Stimulated activated CD4-positive, alpha-beta T cell treated with anti-CD3 and anti-CD28 coated beads, TNF-alpha, amount 100 ng/mL, for 48 hours (primary cell): ENCODE results near the gene OR6C65.

Source experiments
- DNase-seq, 3 donors: peaks; one replicate each; pipeline ENCODE4 v3.0.0-alpha.2; 2020; ENCODE audit warnings: low read depth in 3 of 3

The OR6C65 gene

DNA sequence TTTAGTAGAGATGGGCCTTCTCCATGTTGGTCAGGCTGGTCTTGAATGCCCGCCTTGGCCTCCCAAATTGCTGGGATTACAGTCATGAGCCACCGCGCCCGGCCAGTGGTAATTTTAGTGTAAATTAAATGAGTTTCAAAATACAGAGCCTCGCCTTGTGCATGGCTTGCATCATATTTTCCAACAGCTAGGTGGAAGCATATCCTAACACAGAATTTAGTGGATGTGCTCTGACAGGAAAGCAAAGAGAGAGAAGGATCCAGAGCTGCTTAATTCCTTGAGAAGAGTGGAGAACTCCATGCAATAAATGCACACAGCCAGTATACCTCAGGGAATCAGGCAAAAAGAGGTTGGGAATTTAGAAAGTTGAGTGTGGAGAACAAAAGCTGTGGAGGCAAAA lies 46.0 kb downstream of the OR6C65 start:
- DNase-seq, result no peak

GRCh38 chr12:55448825-55449224 lies 48.5 kb downstream of the OR6C65 start:
- no peak for DNase-seq
